Lower lobe of right lung (tissue), 2 donors: Measurements from ENCODE around the gene ZNF609. TPM values are rescaled to one million over a fixed set of nuclear protein-coding genes. Genes with fewer than 3 reads are reported as not detected.
A peak's percentile ranks its signal among the peaks of the same experiment; 100 is the strongest.

Source experiments
- ATAC-seq, 2 donors: fragments of 200-7000 bp; cut with Tn5 transposase; one replicate each; pipeline ENCODE4 v1.9.1; 2020 to 2022; ENCODE audit warnings: mild to moderate bottlenecking in 2 of 2, moderate library complexity in 2 of 2
- DNase-seq: peaks from one replicate; pipeline ENCODE4 v3.0.0-alpha.2; 2020
- H3K27ac ChIP-seq: fragments of 200-600 bp; one replicate; pipeline ENCODE4 v1.8.0; 2022
- H3K27me3 ChIP-seq: fragments of 200-600 bp; one replicate; pipeline ENCODE4 v1.8.0; 2022; ENCODE audit warnings: low read depth
- H3K36me3 ChIP-seq: fragments of 200-600 bp; one replicate; pipeline ENCODE4 v1.8.0; 2022; ENCODE audit warnings: mild to moderate bottlenecking
- H3K4me1 ChIP-seq: fragments of 200-600 bp; one replicate; pipeline ENCODE4 v1.8.0; 2022
- H3K4me3 ChIP-seq: fragments of 200-600 bp; one replicate; pipeline ENCODE4 v1.8.0; 2022; ENCODE audit warnings: mild to moderate bottlenecking
- H3K9me3 ChIP-seq: fragments of 200-600 bp; one replicate; pipeline ENCODE4 v1.8.0; 2022
- intact Hi-C: fragments of 100-400 bp; cut with DNase I; formaldehyde crosslinking; loops from one replicate; pipeline ENCODE4 v1.11.0; 2022
- total RNA-seq: library from RNA; stranded (reverse); fragmentation: NEBNext Ultra II Directional; extraction: Animal tissue kit (Norgen Biotek cat#: 25700); gene quantifications from one replicate; pipeline ENCODE4 v1.2.1, GENCODE V29; 2021
- TF ChIP-seq, protein P1 (sequence below): fragments of 200-600 bp; IDR thresholded peaks from one replicate; pipeline ENCODE4 v1.8.0; 2022; ENCODE audit warnings: antibody characterized with exemption, mild to moderate bottlenecking
- donor health status: DM: no; HTN: yes; CAD: no; lungs with severe emphysema.

The ZNF609 gene
- total RNA-seq, 1 donor from 2014 or later: 45.3 TPM

- no peaks in the 10 kb centered on the region for H3K27me3 ChIP-seq
- H3K4me3 ChIP-seq: no peak overlapping the region
- H3K36me3 ChIP-seq: no peaks in the 10 kb centered on the region
- H3K4me1 ChIP-seq: peaks cover 2% of the 10 kb centered on the region
- intact Hi-C loops: no loop called here
- TF ChIP-seq, protein P1, sequence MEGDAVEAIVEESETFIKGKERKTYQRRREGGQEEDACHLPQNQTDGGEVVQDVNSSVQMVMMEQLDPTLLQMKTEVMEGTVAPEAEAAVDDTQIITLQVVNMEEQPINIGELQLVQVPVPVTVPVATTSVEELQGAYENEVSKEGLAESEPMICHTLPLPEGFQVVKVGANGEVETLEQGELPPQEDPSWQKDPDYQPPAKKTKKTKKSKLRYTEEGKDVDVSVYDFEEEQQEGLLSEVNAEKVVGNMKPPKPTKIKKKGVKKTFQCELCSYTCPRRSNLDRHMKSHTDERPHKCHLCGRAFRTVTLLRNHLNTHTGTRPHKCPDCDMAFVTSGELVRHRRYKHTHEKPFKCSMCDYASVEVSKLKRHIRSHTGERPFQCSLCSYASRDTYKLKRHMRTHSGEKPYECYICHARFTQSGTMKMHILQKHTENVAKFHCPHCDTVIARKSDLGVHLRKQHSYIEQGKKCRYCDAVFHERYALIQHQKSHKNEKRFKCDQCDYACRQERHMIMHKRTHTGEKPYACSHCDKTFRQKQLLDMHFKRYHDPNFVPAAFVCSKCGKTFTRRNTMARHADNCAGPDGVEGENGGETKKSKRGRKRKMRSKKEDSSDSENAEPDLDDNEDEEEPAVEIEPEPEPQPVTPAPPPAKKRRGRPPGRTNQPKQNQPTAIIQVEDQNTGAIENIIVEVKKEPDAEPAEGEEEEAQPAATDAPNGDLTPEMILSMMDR: no peak
- H3K27ac ChIP-seq: no peak overlapping the region
- H3K9me3 ChIP-seq: no peaks in the 10 kb centered on the region
- DNase-seq: no peak
- ATAC-seq: no peak
These were observed 55.4 kb downstream of the ZNF609 start for GRCh38 chr15:64515825-64516224.

DNA sequence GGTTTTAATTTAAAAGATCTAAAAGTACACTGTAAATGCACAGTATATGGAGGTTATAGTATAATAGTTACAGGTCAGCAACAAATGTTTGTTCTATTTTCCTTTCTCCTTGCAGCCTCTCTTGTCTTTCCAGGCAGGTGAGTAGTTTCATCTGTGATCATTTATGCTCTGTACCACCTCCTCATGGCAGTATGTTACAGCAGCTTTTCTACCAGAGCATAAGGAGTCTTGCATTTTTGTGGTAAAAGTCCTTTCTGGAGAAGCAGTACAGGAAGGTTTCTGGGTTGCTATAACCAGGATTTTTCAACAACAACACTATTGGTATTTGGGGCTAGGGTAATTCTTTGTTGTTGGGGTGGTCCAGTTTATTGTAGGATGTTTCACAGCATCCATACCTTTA lies 59.5 kb downstream of the ZNF609 start:
- Histone ChIP-seq H3K27me3 (no peaks in the 10 kb centered on the region), H3K4me1 (peaks cover 22% of the 10 kb centered on the region), H3K9me3 (no peaks in the 10 kb centered on the region), H3K4me3 (no peak overlapping the region), H3K36me3 (no peaks in the 10 kb centered on the region), H3K27ac (no peak overlapping the region)
- ATAC-seq: no peak
- intact Hi-C loops: no loop called here
- DNase-seq: no peak
- TF ChIP-seq, protein P1: no peak

DNA sequence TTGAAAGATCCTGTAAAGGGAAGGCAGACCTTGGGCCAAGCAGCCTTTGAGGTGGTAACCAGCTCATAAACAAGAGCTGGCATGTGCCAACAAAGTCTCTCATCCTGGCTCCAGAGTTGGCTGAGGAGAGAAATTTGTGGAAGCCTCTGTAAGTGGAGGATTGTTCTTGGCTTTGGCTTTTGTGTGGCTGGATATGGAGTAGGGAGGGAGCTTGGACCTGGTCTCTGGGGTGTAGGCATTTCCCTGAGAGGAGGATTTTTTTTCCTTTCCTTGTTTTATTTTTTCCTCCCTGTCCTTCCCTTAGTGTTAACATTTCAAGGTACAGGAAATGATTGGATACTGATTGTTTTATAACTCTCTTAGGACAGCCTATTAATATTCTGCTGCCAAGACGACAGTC lies 60.8 kb downstream of the ZNF609 start:
- Histone ChIP-seq H3K9me3 (no peaks in the 10 kb centered on the region), H3K27me3 (no peaks in the 10 kb centered on the region), H3K4me1 (peaks cover 23% of the 10 kb centered on the region), H3K36me3 (no peaks in the 10 kb centered on the region), H3K27ac (no peak overlapping the region), H3K4me3 (no peak overlapping the region)
- peak in 1 of 2 donors; percentile 14 for ATAC-seq
- TF ChIP-seq, protein P1: no peak
- intact Hi-C loops: no loop called here
- no peak for DNase-seq

DNA sequence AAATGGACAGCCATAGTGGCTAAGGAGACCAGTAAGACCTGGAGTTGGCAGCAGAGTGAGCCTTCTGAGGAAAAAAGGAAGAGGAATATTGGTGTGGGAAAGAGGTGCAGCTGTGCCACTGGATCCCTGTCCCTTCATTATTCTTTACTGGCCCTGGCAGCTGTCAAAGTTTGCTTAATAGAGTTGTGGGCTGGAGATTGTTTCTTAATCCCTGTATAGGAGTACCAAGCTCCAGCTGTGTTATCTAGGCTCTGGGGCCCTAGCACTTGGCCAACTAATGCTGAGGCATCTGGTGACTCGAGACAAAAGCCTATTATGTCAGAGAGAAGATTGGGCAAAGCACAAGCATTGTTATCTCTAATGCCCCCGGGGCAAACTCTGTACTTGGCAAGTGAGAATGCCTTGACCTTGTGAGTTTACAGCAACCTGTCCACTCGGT lies 61.4 kb downstream of the ZNF609 start:
- intact Hi-C loops: no loop called here
- Histone ChIP-seq H3K36me3 (no peaks in the 10 kb centered on the region), H3K9me3 (no peaks in the 10 kb centered on the region), H3K27ac (no peak overlapping the region), H3K27me3 (no peaks in the 10 kb centered on the region), H3K4me3 (no peak overlapping the region), H3K4me1 (peaks cover 27% of the 10 kb centered on the region)
- TF ChIP-seq, protein P1: no peak
- ATAC-seq: peak in 1 of 2 donors; percentile 58
- DNase-seq: no peak

DNA sequence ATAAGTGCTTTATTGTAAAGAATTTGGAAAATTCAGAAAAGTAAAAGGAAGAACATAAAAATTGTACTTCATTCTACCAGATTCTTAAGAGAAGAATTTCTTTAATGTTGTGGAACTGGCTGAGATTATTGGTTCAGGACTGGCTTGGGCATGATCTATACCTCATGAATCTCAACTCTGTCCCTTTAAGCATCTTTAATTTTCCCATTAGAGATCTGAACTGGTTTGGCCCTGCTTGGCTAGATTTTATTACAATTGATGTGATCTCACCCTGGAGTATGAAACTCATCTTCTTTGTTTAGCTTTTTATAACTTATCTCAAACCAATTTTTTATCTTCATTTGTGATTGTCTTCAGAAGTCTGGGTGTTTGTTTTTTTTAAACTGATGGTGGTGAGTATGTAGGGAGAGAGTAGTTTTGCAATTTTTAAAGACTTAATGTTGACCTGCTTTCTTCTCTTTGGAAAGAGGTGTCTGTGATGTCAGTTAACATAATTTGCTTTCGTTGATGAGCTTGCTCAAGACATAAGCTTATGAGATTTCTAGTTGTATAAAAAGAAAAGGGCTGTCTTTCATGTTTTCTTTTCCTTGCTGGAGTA lies 61.9 kb downstream of the ZNF609 start:
- peaks cover 27% of the 10 kb centered on the region for H3K4me1 ChIP-seq
- no peak overlapping the region for H3K4me3 ChIP-seq
- no peak overlapping the region for H3K27ac ChIP-seq
- H3K36me3 ChIP-seq: no peaks in the 10 kb centered on the region
- intact Hi-C loops: no loop called here
- no peaks in the 10 kb centered on the region for H3K27me3 ChIP-seq
- DNase-seq (no peak), ATAC-seq (no peak)
- TF ChIP-seq, protein P1: no peak
- no peaks in the 10 kb centered on the region for H3K9me3 ChIP-seq
